NAMALWA (cell line): ENCODE measurements around the gene SIAE.
"Not testable (repeated sequence)": the region's sequence is repeated elsewhere in the genome, so short reads cannot be mapped to it uniquely, and the experiment has no call there.

ENCODE experiments used
- DNase-seq: peaks from one replicate; pipeline ENCODE4 v3.0.0-alpha.2; 2015; ENCODE audit warnings: low spot score

SIAE gene

DNA sequence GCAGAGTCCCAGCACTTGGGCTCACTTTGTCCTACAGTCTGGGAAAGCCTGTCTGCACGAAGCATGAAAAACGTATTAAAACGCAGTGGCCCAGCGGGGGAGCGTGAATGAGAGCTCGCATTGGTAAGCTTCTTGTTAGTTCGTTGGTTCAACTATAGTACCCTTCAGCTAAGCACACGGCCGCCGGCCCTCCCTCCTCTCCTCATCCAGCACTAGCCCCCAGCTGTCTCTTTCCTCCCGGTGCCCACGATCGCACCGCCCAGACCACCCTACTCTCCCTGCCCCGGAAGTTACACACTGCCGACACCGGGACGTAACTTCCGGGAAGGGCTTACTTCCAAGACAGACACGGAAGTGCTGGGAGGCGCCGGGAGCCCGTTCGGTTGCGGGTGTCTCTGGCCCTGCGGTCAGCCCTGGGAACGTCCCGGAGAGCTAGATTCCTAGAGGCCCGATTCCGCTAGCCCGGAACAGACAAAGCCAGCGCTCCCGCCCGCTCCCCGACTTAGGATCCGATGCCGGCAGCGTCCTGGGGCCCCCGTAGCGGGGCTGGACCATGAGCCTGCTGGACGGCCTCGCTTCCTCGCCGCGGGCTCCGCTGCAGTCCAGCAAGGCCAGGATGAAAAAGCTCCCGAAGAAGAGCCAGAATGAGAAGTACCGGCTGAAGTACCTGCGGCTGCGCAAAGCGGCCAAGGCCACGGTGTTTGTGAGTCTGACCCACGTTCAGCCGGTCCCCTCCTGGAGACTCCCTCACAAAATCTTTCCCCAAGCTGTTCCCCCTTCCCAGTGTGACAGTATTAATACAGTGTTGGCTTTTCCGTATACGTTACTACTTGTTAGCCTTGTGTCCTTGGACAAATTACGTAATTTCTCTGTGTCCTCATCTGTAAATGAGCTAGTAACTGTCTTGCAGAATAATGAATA lies 50.7 kb downstream of the SIAE start, which contains the start of gene TBRG1:
Gene TBRG1 (plus strand): TSS at position 334 of the 921 bp plus-strand sequence. CDS start 220 bp downstream, at position 554.
- DNase-seq = peak; percentile 92

DNA sequence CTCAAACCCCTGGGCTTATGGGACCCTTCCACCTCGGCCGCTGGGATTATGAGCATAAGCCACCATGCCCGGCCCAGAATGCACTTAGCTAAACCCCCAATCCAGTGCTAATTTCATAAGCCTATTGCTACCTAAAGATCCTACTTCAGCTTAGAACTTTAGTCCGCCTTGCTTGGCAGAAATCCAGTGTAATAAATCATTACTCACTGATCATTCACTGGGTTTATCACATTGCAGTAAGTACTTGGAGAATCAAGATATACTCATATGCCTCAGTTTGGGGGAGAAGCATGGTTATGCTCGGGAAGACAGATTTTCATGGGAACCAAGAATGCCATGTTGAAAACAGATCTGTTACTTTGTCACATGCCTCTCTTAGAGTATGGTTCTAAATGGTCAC lies 54.7 kb downstream of the SIAE start:
- DNase-seq = no peak

DNA sequence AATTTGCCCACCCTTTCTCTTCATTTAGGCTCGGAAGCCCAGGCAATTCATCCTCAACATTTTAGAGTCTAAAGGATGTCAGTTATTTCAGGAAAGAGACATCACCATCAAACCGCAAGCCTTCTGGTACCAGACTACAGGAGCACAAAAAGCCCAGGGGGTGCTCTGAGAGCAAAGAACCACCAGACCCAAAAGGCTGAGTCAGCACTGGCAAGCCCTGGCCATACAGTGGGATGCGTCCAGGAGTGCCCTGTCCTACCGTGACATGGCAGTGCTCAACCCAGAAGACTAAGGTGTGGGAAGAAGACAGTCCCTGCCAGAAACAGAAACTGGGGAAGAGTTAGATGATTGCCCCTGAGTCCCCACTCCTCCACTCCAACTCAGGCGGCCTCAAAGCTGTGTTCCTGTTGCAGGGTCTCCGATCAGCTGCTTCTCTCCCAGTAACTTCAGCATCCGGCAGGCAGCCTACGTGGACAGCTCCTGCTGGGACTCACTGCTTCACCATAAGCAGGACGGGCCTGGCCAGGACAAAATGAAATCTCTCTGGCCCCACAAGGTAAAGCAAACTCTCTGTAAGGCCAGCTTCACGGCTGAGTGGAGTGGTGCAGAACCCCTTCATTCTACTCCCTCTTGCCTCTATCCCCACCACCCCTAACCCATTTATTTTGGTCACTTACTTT lies 60.8 kb downstream of the SIAE start:
- no peak for DNase-seq

DNA sequence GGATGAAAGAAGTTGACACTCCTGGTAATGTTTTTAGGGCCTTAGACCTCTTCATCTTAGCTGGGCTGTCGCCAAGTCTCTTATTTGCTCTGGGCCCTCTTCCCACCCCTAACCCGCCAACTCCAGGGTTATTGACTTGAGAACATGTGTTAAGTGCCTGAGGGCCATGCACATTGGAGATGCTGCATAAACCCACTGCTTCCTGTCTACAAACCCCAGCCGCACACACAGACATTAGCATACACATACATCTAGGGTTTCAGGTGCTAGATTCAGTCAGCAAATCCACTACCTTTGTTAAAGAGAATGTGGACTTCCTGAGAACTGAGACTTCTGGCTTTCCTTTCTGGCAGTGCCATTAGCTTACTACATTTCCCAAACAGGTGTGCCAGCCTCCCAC lies 61.5 kb downstream of the SIAE start:
- no peak for DNase-seq

DNA sequence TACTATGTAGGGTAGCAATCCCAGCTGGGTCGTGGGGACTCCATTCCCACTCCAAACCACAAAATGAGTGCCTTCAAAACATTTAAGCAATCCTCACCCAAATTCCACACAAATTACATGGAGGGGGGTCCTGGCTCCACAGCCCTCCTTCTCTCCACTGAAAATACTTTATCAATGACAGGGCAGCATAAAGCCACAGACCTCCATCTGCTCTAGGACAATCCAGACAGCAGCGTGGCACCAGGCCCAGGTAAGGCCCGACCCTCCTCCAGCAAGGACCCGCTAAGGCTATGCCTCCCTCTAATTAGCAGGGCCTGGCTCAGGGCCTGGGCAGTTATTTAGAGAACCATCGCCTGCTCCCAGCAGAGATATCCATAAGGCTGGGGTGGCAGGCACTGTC lies 62.5 kb downstream of the SIAE start, which contains the start of gene PANX3:
Gene PANX3 (plus strand): TSS at position 365 of the 400 bp plus-strand sequence. CDS start 129 bp downstream, outside the sequence.
- no peak for DNase-seq

DNA sequence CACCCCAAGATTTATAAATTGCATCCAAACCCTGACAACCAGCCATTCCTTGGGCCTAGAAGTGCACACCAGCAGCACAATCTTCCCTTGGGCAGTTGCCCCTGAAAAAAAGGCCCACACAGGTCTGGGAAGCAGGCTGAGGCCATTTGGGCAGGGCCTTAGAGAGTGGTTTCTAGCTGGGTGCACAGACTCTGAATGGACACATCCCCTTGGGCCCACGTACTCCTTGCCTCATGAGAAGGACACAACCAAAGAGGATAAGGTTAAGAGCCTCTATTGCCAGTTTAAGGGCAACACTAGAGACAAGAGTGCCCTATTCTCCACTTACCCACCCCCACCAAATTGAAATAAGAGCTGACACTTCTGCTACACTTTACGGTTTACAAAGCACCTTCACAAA lies 63.2 kb downstream of the SIAE start:
- DNase-seq = no peak

DNA sequence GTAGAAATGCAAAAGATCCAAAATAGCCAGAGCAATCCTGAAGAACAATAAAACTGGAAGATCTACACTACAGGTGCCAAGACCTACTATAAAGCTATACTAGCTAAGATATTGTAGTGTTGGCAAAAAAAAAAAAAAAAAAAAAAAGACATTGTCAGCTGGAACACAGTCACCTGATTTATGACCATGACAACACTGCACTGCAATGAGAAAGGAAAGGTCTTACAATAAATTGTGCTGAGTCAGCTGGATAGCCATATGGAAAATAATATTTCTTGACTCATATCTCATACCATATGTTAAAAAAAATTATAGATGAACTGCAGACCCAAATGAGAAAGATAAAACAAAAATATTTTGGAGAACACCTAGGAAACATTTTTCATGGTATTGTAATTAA lies 65.4 kb downstream of the SIAE start:
- no peak for DNase-seq

DNA sequence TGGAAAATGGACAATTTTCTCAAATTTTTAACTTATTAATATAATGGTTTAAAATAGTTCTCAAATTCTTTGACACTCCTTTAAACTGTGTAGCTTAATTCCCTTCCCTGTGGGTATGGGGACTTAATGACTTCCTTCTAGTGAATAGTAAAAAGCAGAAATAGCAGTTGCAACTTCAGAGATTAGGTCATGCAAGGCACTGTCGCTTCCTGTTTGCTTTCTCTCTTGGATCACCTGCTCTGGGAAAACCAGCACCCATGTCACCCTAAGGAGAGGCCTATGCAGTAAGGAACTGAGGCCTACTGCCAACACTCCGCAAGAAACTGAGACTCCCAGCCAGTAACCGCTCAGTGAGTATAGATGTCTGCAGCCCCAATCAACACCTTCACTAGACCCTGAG lies 67.8 kb downstream of the SIAE start:
- DNase-seq = no peak

DNA sequence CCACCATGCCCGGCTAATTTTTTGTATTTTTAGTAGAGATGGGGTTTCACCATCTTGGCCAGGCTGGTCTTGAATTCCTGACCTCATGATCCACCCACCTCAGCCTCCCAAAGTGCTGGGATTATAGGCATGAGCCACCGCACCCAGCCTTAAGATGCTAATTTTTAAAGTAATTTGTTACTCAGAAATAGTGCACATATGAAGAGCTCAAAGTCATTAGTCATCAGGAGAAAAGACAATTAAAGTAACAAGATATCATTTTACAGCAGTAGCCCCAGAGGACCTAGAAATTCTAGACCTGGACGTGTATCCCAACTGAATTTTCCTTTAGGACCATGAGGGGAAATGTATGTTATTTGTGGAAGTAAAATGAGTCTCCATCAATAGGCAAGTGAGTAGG lies 70.8 kb downstream of the SIAE start:
- not testable (repeated sequence) for DNase-seq

DNA sequence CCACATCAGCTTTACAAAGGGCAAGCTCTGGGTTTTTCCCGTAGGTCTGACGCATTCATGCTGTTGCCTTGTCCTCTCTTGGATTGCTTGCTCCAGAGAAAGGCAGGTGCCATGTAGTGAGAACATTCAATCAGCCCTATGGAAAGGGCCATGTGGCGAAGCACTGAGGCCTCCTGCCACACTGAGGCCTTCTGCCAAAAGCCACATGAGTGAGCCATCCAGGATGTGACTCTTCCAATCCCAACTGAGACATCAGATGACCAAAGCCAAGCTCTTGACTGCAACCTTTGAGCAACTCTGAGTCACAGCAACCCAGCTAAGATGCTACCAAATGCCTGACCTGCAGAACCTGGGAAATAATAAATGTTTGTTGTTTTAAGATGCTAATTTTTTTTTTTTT lies 71.3 kb downstream of the SIAE start:
- no peak for DNase-seq

DNA sequence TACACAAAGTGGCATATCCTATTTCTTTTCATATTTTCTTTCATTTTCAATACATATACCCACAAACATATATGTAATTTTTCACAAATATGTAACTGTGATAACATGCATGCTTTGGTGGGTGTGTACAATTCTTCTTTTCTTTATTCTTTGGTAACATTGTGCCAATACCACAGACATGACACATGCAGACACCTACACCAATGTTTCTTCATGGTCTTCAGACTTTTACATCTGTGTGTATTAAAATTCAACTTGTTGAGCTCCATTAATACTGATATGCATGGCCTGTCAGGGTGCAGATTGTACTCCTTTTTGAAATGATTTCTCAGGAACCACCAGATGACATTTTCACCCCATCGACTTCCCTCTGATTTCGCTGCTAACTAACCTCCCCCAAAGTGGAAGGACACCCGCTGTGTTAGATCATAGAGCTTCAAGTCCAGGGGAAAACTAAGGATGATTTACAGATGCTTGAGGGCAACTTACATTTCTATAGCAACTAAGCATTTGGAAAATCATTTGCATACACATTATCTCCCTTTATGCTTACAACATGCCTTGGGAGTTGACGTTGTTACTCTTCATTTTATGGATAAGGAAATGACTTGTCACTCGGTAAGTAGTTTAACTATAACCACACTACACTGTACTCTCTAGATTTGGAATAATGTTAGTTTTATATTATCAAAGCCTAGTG lies 72.8 kb downstream of the SIAE start:
- DNase-seq = no peak

DNA sequence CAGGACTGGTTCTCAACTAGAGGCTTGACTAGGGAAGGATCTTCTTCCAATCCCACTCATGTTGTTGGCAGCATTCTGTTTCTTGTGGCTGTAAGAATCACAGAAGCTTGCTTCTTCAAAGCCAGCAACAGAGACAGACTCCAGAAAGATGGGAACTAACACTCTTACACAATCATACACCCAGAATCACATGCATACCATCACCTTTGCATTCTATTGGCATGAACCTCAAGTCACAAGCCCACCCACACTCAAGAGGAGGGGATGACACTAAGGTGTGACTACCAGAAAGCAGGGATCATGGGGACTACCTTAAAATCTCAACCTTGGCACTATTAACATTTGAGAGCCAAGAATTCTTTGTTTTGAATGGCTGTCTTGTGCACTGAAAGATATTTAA lies 75.9 kb downstream of the SIAE start:
- DNase-seq = no peak

DNA sequence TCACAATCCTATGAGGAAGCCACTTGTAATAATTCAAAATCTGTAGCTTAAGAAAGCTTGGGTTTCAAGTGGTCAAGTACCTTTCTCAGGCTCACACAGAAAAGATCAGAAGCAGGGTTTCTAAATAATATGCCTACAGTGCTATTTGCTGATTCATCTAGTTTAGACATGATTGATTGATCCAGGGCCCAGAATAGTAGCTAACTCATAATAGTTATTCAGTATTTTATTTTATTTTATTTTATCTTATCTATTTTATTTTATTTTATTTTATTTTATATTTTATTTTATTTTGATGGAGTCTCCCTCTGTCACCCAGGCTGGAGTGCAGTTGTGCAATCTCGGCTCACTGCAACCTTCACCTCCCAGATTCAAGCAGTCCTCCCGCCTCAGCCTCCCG lies 78.2 kb downstream of the SIAE start:
- no peak for DNase-seq

DNA sequence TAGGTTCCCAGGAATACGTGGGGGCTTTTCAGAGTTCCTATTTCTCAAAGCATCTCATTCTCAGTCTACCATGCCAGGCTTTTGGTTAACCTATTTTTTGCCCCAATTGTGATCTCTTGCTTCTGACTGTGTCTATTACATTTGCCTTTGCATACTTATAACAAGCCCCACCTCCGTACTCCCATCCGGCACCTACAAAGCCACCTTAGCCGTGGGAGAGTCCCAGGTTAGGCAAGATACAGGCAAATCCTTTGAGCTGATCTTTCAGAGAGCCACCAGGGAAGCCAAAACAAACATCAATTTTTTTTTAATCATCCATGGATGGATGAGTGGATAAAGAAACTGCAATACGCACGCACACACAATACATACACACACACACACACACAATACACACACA lies 80.9 kb downstream of the SIAE start:
- no peak for DNase-seq

DNA sequence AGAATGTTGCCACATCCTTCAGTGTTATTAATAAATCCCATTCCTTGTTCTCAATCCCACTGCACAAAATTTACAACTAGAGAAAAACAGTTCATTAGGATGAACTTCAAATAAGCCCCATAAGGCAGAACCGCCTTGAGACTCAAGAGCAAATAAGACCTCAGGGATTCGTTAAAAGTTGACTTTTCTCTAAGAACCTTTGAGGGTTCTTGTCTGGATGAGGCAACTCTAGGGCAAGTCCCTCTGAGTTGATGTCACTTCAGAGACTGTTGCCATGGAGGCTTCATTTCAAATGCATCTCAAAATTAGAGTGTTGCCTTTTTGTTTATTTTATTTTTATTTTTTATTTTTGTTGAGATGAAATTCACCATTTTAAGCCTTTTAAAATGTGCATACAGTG lies 82.1 kb downstream of the SIAE start:
- DNase-seq = no peak

DNA sequence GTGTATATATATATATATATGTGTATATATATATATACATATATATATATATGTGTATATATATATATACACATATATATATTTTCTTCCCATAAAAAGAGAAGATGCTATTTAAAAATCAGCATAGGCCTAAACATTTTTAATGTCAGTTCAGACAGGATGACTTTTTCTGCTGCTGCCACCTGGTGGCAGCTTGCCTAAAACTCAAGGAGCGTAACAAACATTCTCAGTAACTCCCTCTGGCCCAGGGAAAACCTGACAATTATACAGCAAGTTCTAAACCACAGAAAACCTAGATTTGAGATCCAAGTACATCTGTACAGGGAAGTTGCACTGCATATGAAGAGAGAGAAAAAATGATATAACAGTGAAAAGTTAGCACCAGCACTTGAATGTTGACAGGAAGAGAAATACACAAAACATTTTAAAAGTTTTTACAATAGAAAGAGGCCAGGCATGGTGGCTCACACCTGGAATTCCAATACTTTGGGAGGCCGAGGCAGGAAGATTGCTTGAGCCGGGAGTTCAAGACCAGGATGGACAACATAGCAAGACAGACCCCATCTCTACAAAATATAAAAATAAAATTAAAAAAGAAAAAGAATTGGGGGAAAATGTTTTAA lies 87.2 kb downstream of the SIAE start:
- DNase-seq = peak; percentile 72

DNA sequence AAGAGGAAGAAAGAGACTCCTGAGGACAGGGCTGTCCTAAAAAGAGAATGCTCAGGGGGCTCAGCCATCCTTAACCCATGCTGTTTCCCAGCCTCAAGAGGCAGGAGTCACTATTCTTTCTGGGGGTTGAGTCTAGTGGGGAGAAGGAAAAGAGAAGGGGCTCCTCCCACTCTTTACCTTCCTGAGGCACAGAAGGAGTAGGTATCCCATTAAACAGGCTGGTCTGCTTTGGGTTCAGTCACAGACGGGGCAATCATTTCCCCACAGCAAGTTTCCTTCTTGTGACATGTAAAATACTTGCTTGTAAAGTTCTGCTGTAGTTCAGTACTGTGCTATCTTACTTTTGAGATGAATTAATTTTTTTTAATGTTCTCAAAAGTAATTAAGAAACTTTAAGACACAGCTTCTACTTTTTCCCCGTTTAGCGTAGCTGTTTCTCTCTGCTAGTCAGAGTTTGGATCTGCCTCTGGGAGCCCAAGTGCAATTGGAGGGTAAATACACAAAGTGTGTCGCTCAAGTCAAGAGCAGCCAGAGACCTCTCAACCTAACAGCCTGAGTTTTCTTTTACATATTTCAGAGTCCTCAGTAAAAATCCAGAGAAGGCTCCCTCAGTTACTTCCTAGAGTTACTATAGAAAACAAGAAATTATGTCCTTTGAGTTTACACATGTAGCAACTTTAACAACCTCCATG lies 88.7 kb downstream of the SIAE start:
- no peak for DNase-seq

DNA sequence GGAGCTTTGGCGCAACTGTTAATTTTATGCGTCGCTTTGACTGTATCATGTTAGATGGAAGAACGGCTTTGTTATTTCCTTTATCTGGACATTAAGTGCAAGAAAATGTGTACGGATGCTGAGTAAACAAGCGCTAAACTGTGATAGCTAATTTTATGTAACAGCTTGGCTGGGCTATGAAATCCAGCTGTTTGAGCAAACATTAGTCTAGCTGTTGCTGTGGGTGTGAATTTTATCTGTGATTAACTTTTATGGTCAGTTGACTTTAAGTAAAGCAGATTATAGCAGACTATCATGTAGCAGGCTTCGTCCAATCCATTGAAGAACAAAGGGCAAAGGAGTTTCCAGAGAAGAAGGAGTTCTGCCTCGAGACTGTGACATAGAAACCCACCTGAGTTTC lies 89.8 kb downstream of the SIAE start:
- no peak for DNase-seq
